Mesenchymal stem cell (in vitro differentiated cells and primary cell): ENCODE measurements around the gene SV2B.

Experiments used
- DNase-seq: peaks from one replicate; pipeline ENCODE4 v3.0.0-alpha.2; 2013
- H2AFZ ChIP-seq: one replicate; pipeline ENCODE4 v1.6.1; 2013; ENCODE audit warnings: low read depth, mild to moderate bottlenecking, control low read depth, inconsistent platforms, low read length, moderate library complexity
- H2AK5ac ChIP-seq: 2 replicates; pipeline ENCODE4 v1.6.1; 2013; ENCODE audit warnings: low read length, moderate library complexity, mild to moderate bottlenecking, inconsistent platforms; ENCODE audit not compliant: severe bottlenecking
- H2BK120ac ChIP-seq: one replicate; pipeline ENCODE4 v1.6.1; 2013; ENCODE audit warnings: low read depth, mild to moderate bottlenecking, inconsistent platforms, low read length, moderate library complexity
- H2BK12ac ChIP-seq, 2 experiments: one replicate each; pipeline ENCODE4 v1.6.1; 2013; ENCODE audit warnings: inconsistent platforms in 2 of 2, low read length in 2 of 2, mild to moderate bottlenecking in 2 of 2, moderate library complexity in 2 of 2, control low read depth in 1 of 2
- H2BK15ac ChIP-seq: one replicate; pipeline ENCODE4 v1.6.1; 2013; ENCODE audit warnings: mild to moderate bottlenecking, low read depth, inconsistent platforms; ENCODE audit not compliant: poor library complexity, severe bottlenecking
- H2BK5ac ChIP-seq: 2 replicates; pipeline ENCODE4 v1.6.1; 2013; ENCODE audit warnings: low read depth, mild to moderate bottlenecking, low read length, control low read depth, inconsistent platforms; ENCODE audit not compliant: poor library complexity, severe bottlenecking
- H3K14ac ChIP-seq, 2 experiments: one replicate each; pipeline ENCODE4 v1.6.1; 2013; ENCODE audit warnings: inconsistent platforms in 2 of 2, low read length in 2 of 2, control low read depth in 1 of 2, mild to moderate bottlenecking in 1 of 2, moderate library complexity in 1 of 2
- H3K18ac ChIP-seq, 2 experiments: one replicate each; pipeline ENCODE4 v1.6.1; 2013; ENCODE audit warnings: inconsistent platforms in 2 of 2, low read length in 2 of 2, control low read depth in 1 of 2, low read depth in 1 of 2, mild to moderate bottlenecking in 1 of 2
- H3K23ac ChIP-seq, 2 experiments: one replicate each; pipeline ENCODE4 v1.6.1; 2013; ENCODE audit warnings: inconsistent platforms in 2 of 2, low read length in 2 of 2, mild to moderate bottlenecking in 2 of 2, moderate library complexity in 2 of 2, control low read depth in 1 of 2
- H3K27ac ChIP-seq: 2 replicates; pipeline ENCODE4 v1.5.1; 2013; ENCODE audit warnings: mild to moderate bottlenecking, moderate library complexity, low read length, control low read depth, inconsistent platforms; ENCODE audit not compliant: poor library complexity, severe bottlenecking
- H3K27me3 ChIP-seq, 2 experiments: 2 replicates each; pipeline versions ENCODE4 v1.6.1 to v1.7.0; 2013; ENCODE audit warnings: low read length in 2 of 2, mild to moderate bottlenecking in 2 of 2, moderate library complexity in 2 of 2, control low read depth in 1 of 2, inconsistent platforms in 1 of 2; ENCODE audit not compliant: control insufficient read depth in 1 of 2, insufficient read depth in 1 of 2
- H3K36me3 ChIP-seq, 2 experiments: 2 replicates each; pipeline versions ENCODE4 v1.6.1 to v1.7.0; 2013; ENCODE audit warnings: low read length in 2 of 2, control low read depth in 1 of 2, inconsistent platforms in 1 of 2, low read depth in 1 of 2, mild to moderate bottlenecking in 1 of 2; ENCODE audit not compliant: insufficient read depth in 2 of 2, control insufficient read depth in 1 of 2
- H3K4ac ChIP-seq, 2 experiments: one replicate each; pipeline ENCODE4 v1.6.1; 2013; ENCODE audit warnings: inconsistent platforms in 2 of 2, low read length in 2 of 2, mild to moderate bottlenecking in 2 of 2, moderate library complexity in 2 of 2, control low read depth in 1 of 2, low read depth in 1 of 2
- H3K4me1 ChIP-seq: 2 replicates; pipeline ENCODE4 v1.6.1; 2013; ENCODE audit warnings: low read depth, low read length, control low read depth; ENCODE audit not compliant: control insufficient read depth, insufficient read depth
- H3K4me2 ChIP-seq: 2 replicates; pipeline ENCODE4 v1.6.1; 2013; ENCODE audit warnings: low read length, mild to moderate bottlenecking, inconsistent platforms; ENCODE audit not compliant: poor library complexity, severe bottlenecking
- H3K4me3 ChIP-seq, 2 experiments: 2 replicates each; pipeline versions ENCODE4 v1.5.1 to v1.7.0; 2013; ENCODE audit warnings: low read length in 2 of 2, mild to moderate bottlenecking in 2 of 2, control low read depth in 1 of 2, low read depth in 1 of 2; ENCODE audit not compliant: insufficient read depth in 1 of 2
- H3K79me1 ChIP-seq: replicated peaks from 2 replicates; pipeline ENCODE4 v1.6.1; 2013; ENCODE audit warnings: mild to moderate bottlenecking, control low read depth, low read length, inconsistent platforms; ENCODE audit not compliant: poor library complexity, severe bottlenecking
- H3K9ac ChIP-seq: 2 replicates; pipeline ENCODE4 v1.7.0; 2013; ENCODE audit warnings: mild to moderate bottlenecking, low read length, moderate library complexity
- H3K9me3 ChIP-seq: 2 replicates; pipeline ENCODE4 v1.7.0; 2013; ENCODE audit warnings: mild to moderate bottlenecking, low read length; ENCODE audit not compliant: control insufficient read depth
- H4K8ac ChIP-seq: one replicate; pipeline ENCODE4 v1.6.1; 2013; ENCODE audit warnings: inconsistent platforms, mild to moderate bottlenecking, low read length, moderate library complexity
- H4K91ac ChIP-seq: one replicate; pipeline ENCODE4 v1.6.1; 2013; ENCODE audit warnings: mild to moderate bottlenecking, low read length, inconsistent platforms
- WGBS: methylation state at CpG from one replicate; pipeline ENCODE4 v1.1.7; 2013; ENCODE audit warnings: mixed read lengths; 5-methylcytosine and 5-hydroxymethylcytosine counted together

SV2B gene

GRCh38 chr15:91225741-91226140, 125.7 kb downstream of the SV2B start:
- no peak overlapping the region for H3K9ac ChIP-seq
- 85% methylated on average over 3 of the region's 5 CpGs for WGBS
- H2BK15ac ChIP-seq = no peak overlapping the region
- H2BK5ac ChIP-seq = no peak overlapping the region
- no peak overlapping the region for H3K27ac ChIP-seq
- no peak overlapping the region for H3K18ac ChIP-seq
- H3K27me3 ChIP-seq = peaks cover 0 to 18% of the 10 kb centered on the region in 2 experiments
- H3K4me3 ChIP-seq = no peak overlapping the region
- H3K4me1 ChIP-seq = no peaks in the 10 kb centered on the region
- no peak overlapping the region for H3K4me2 ChIP-seq
- H3K79me1 ChIP-seq = no peaks in the 10 kb centered on the region
- no peak overlapping the region for H4K8ac ChIP-seq
- no peak overlapping the region for H3K4ac ChIP-seq
- H3K36me3 ChIP-seq = no peaks in the 10 kb centered on the region
- no peak overlapping the region for H2BK12ac ChIP-seq
- H2BK120ac ChIP-seq = no peak overlapping the region
- no peak overlapping the region for H2AK5ac ChIP-seq
- no peak for DNase-seq
- no peaks in the 10 kb centered on the region for H3K9me3 ChIP-seq
- no peak overlapping the region for H2AFZ ChIP-seq
- H4K91ac ChIP-seq = no peak overlapping the region
- H3K14ac ChIP-seq = no peak overlapping the region
- no peak overlapping the region for H3K23ac ChIP-seq

DNA sequence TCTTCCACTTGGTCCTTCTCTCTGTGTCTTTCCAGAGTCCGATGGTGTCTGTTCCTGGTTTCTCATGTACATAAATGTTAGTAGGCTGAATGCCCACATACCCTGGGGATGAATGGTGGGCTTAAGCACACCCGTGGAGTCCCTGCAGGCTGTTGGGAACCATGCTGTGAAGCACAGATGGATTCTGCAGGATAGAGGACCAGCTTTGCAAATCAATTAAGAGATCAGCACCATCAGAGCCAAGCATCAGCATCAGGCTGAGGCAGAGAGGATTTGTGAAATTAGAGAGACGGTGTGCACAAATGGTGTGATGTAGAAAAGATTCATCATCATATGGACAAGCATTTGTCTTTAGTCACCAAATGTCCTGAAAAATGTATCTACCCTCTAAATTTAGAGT, 127.1 kb downstream of the SV2B start:
- H3K23ac ChIP-seq = no peak overlapping the region
- no peaks in the 10 kb centered on the region for H3K9me3 ChIP-seq
- H3K27me3 ChIP-seq = peaks cover 0 to 25% of the 10 kb centered on the region in 2 experiments
- no peak overlapping the region for H3K14ac ChIP-seq
- no peak overlapping the region for H3K27ac ChIP-seq
- H2BK5ac ChIP-seq = no peak overlapping the region
- no peak overlapping the region for H2BK120ac ChIP-seq
- H3K4me1 ChIP-seq = no peaks in the 10 kb centered on the region
- no peak overlapping the region for H3K18ac ChIP-seq
- H3K79me1 ChIP-seq = no peaks in the 10 kb centered on the region
- H3K9ac ChIP-seq = no peak overlapping the region
- H4K8ac ChIP-seq = no peak overlapping the region
- H2AFZ ChIP-seq = no peak overlapping the region
- WGBS = 51% methylated on average over 2 of the region's 3 CpGs
- DNase-seq = no peak
- H4K91ac ChIP-seq = no peak overlapping the region
- H2AK5ac ChIP-seq = no peak overlapping the region
- H3K4me2 ChIP-seq = no peak overlapping the region
- no peak overlapping the region for H2BK15ac ChIP-seq
- H3K4me3 ChIP-seq = no peak overlapping the region
- H2BK12ac ChIP-seq = no peak overlapping the region
- no peak overlapping the region for H3K4ac ChIP-seq
- H3K36me3 ChIP-seq = no peaks in the 10 kb centered on the region

GRCh38 chr15:91227766-91228165, 127.7 kb downstream of the SV2B start:
- Histone ChIP-seq H3K9me3 (no peaks in the 10 kb centered on the region), H3K79me1 (no peaks in the 10 kb centered on the region)

DNA sequence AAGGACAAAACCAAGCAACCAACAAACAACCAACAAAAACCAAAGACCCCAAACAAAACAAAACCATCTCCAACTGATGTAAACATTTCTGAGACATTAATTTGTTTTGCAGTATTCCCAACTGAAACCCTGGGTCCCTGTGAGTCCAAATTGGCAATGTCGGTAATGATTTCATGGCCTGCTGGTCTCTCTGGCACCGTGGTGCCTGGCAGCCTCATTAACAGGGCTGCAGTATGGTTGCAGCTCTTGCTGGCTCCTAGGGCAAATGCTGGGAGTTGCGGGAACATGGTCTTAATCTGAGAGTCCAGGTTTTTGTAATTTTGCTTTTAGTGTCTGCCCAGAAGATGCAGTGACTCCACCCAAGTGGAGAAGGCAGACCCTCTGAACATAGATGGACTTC, 128.3 kb downstream of the SV2B start:
- H3K9me3 ChIP-seq = no peaks in the 10 kb centered on the region
- DNase-seq = no peak
- no peak overlapping the region for H3K4ac ChIP-seq
- no peak overlapping the region for H4K91ac ChIP-seq
- H3K27ac ChIP-seq = no peak overlapping the region
- no peak overlapping the region for H2BK12ac ChIP-seq
- H3K23ac ChIP-seq = no peak overlapping the region
- H2BK120ac ChIP-seq = no peak overlapping the region
- H3K18ac ChIP-seq = no peak overlapping the region
- H3K14ac ChIP-seq = no peak overlapping the region
- H3K36me3 ChIP-seq = no peaks in the 10 kb centered on the region
- H3K27me3 ChIP-seq = peaks cover 0 to 25% of the 10 kb centered on the region in 2 experiments
- no peaks in the 10 kb centered on the region for H3K4me1 ChIP-seq
- H2BK5ac ChIP-seq = no peak overlapping the region
- H3K4me3 ChIP-seq = no peak overlapping the region
- no peaks in the 10 kb centered on the region for H3K79me1 ChIP-seq
- no peak overlapping the region for H2AK5ac ChIP-seq
- H4K8ac ChIP-seq = no peak overlapping the region
- no peak overlapping the region for H2BK15ac ChIP-seq
- H2AFZ ChIP-seq = no peak overlapping the region
- no peak overlapping the region for H3K9ac ChIP-seq
- WGBS = 64% methylated on average over 3 of the region's 3 CpGs
- H3K4me2 ChIP-seq = no peak overlapping the region

More at GRCh38 chr15:91227766-91228165, 127.7 kb downstream of the SV2B start:
- Histone ChIP-seq H3K23ac (no peak overlapping the region), H2AFZ (no peak overlapping the region), H3K36me3 (no peaks in the 10 kb centered on the region), H3K9ac (no peak overlapping the region), H3K4me3 (no peak overlapping the region), H2BK5ac (no peak overlapping the region), H2BK12ac (no peak overlapping the region), H3K4me2 (no peak overlapping the region), H3K14ac (no peak overlapping the region), H3K4ac (no peak overlapping the region), H3K18ac (no peak overlapping the region), H3K27me3 (peaks cover 0 to 25% of the 10 kb centered on the region in 2 experiments), H2AK5ac (no peak overlapping the region), H3K4me1 (no peaks in the 10 kb centered on the region), H2BK120ac (no peak overlapping the region), H4K8ac (no peak overlapping the region), H2BK15ac (no peak overlapping the region), H4K91ac (no peak overlapping the region), H3K27ac (no peak overlapping the region)
- WGBS = 75% methylated on average over 5 of the region's 5 CpGs
- no peak for DNase-seq
